ENCODE measurements around the gene PLCB1. TPM values are rescaled to one million over a fixed set of nuclear protein-coding genes. Genes with fewer than 3 reads are reported as not detected.
A peak's percentile ranks its signal among the peaks of the same experiment; 100 is the strongest.

PLCB1 gene
- total RNA-seq, 1 experiment from 2014 or later = 3.5 TPM

DNA sequence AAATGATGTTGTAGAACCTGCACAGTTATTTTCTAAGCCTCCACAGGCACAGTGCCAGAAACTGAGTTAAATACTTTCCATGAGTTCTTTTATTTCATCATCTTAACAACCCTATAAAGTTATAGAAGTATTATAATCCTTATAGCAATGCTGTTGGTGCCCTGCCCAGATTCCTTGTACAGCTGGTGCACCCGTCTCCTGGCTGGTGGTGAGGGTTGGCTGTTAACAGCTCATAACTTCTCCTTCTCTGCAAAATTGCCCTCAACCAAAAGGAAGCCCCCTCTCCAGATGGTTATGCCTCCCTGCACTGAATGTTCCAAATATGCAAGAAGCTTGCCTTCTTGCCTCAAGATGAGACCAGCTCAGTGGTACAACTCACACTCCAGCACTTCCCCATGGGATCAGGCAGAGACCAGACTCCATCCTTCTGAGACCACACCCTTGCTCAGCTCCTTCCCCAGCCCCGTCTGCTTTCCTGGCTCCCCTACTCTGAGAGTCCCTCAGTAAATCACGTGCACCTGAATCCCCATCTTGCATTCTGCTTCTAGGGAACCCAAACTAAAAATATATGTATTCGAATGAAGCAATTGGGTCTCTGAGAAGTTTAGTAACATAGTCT is 632.4 kb downstream of the PLCB1 start:
- DNase-seq (ENCODE audit: low spot score) = no peak

DNA sequence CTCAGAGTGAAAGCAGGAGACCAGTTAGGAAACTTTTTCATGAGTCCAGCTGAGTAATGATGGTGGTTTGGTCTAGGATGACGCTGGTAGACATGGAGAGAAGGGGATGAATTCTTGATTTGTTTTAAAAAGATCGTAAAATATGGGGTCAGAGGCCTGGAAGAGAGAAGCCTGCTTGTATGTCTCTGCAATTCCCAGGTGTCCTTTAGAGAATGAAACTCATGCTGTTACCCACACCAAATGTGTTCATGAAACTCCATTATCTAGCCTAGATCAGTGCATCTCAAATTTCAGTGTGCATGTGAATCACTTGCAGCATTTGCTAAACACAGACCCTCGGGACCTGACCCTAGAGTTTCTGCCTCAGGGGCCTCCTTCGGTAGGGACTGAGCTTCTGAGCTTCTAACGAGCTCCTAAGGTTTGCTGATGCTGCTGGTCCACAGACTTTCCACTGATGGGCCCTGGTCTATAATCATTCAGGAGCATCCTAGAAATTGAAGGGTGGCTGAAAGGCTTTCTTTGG is 634.9 kb downstream of the PLCB1 start:
- DNase-seq (ENCODE audit: low spot score) = no peak

DNA sequence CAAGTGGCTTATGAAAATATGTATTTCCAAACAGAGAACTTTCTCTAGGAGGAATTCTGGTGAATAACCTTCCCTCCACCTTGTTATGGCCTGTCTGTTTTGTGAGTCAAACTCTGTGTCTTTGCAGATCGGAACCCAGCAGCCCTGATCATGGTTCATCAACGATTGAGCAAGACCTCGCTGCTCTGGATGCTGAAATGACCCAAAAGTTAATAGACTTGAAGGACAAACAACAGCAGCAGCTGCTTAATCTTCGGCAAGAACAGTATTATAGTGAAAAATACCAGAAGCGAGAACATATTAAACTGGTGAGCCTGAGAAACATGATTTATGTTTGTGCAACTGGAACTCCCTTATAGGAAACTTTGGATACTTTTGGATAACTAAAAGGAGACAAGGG is 642.3 kb downstream of the PLCB1 start:
- no peak for DNase-seq (ENCODE audit: low spot score)

DNA sequence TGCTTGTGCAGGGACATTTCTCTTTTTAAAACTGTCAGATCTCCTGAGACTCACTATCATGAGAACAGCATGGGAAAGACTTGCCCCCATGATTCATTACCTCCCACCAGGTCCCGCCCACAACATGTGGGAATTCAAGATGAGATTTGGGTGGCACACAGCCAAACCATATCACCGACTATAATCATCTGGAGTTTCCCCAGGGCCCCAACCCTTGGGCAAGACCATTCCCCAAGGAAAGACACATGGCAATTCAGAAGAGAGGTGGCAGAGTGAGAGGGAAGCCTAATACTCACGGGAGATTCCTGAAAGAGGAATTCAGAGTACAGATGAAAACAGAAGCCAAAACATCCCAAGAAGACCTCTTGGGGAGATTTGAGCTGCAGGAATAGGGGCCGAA is 645.8 kb downstream of the PLCB1 start:
- DNase-seq (ENCODE audit: low spot score) = no peak

DNA sequence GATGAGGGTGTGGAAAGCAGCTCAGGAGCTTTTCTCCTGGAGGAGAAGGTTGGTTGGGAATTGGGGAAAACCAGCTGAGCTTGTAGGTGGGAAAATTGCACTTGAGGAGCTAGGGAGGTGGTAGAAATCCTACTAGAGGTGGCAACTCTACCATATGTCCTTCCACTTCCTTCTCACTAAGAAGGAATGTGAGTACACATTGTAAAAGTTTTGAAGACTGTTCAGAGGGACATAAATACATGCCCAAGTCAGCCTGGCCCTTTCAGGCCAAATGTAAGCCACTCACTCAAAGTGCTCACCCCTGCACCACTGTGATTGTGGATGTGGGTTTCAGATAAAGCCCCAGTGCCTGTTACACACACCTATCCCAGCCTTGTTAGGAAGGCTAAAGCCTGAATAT is 646.3 kb downstream of the PLCB1 start:
- DNase-seq (ENCODE audit: low spot score) = no peak

DNA sequence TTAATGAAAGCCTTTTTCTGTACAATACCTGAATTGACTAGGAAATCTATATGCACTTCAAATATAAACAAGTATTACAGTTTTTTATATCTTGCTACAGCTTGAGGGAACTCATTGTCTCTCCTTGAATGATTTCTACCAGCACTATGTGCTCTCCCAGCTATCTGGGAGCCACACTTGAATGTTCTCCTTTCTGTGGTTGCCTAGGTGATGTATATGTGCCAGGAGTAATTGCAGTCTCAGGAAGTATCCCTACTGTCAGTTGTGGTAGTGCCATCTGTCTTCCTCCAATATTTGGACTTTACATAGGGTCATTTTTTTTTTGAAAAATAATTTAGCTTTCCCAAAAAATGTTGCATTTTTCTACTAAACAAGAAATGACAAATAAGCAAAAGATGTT is 648.8 kb downstream of the PLCB1 start:
- no peak for DNase-seq (ENCODE audit: low spot score)

DNA sequence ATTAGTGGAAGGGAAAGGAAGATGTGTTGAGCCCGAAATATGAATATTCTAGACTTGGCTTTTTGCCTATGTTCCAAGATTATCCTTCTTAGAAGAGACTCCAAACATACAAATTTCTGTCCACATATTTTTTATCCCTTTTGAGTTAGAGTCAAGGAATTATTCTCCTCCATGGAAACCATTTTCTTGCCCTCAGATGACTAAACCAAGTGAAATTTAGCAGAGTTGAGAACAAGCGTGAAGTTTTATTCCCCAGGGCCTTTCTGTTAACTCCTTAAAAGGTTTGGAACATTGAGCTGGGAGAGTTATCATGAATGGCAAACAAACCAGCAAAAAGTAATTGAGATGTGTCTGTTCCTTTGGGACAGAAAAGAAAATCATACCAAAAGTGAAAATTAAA is 650.7 kb downstream of the PLCB1 start:
- DNase-seq (ENCODE audit: low spot score) = no peak

DNA sequence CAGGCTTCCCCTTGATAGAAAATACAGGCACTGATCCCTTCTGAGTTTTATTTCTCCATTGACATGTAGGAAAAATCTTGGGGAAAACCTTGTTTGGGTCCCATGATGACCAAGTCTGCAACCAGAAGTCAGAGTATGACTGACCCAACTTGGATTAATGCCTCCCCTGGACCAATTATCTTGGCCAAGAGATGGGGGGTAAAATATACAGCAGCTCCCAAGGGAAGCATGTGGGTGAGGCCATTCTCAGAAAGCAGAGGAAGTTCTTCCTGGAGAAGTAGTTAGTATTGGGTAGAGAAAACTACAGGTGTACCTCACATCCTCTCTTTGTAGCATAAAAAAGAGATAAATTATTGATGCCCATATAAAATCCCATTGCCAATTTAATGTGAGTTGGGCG is 651.7 kb downstream of the PLCB1 start:
- no peak for DNase-seq (ENCODE audit: low spot score)

DNA sequence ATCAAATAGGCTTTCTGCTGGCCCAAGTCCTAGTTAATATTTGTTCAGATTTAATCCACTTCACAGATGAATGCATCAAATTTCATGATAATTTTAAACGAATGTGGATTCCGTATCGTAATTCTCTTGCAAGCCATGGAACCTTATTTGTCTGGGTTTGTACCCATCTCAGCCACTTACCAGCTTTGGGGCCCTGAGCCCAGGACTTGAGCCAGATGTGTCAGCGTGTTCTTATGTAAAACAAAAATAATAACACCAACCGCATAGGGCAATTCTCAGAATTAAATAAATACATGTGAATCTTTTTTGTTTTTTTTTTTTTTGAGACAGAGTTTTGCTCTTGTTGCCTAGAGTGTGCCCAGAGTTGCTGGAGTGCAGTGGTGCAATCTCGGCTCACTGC is 654.3 kb downstream of the PLCB1 start:
- DNase-seq (ENCODE audit: low spot score) = no peak

DNA sequence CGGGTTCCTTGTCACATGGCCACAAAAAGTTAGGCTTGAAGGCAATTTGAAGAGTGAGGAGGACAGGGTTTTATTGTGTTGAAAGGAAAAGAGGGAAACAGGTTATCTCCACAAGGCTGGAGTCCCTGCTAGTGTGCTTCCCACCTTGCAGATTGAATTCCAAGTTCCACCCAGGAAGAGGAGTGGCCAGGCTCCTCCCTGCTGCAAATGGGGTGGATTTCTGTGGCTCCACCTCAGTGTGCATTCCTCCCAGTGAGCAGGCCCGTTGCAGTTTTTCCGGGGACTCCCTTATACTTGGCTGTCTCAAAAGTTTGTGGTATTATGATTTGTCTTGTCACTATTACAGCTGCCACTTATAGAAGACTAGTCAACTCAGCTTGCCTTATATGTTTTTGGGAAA is 655.0 kb downstream of the PLCB1 start:
- peak; percentile 54 for DNase-seq (ENCODE audit: low spot score)

DNA sequence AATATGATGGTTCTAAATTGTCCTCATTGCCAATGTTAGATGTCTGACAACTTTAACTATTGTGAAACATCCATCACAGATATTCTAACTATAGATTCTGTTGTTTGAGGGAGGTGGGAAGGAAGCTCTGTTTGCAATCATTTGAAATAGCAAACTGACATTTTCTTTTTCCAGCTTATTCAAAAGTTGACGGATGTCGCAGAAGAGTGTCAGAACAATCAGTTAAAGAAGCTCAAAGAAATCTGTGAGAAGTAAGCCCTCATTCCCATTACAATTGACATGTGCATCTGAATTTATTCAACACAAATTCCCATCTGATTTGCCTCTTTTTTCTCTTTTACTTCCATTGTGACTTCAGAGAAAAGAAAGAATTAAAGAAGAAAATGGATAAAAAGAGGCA is 656.2 kb downstream of the PLCB1 start:
- DNase-seq (ENCODE audit: low spot score) = no peak

DNA sequence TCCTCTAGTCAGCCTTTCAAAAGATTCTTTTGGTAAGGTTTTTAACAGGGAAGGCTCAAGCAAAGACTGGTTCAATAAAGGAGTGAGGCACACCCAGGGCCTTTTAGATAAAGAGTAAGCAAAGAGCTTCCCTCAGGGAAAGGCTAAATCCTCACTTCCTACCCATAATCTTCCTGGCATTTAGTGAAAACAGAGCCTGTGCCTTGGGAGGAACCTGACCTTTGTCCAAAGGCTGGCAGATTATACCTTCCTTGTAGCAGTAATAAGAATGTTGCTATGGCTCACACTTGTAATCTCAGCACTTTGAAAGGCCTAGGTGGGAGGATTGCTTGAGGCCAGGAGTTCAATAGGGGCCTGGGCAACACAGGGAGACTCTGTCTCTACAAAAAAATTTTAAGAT is 656.8 kb downstream of the PLCB1 start:
- no peak for DNase-seq (ENCODE audit: low spot score)

DNA sequence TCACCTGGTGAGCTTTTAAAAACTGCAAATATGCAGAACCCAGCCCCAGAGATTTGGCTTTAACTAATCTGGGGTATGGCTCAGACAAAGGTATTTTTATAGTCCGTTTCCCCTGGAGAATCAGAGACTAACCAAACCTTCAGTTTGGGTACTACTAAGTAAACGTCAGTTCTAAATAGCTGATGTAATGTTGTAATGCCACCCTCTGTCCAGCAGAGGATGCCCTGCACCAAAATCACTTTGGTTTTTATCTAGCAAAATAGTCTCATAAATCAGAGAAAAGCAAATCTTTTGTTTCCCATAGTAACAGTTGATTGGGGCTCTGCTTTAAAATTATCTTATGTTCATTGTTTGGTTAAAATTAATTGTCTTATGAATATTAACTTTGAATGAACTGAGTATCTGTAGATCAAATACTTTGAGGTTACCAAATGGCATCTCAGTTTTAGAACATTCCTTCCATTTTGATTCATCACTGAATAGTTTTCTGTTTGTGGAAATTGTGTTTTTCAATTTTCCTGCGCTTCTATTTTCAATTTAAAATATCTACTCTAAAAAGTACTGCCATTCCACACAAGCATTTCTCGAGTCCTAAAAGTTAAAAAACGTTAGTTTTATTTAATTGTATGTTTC is 658.5 kb downstream of the PLCB1 start:
- DNase-seq (ENCODE audit: low spot score) = peak; percentile 58

DNA sequence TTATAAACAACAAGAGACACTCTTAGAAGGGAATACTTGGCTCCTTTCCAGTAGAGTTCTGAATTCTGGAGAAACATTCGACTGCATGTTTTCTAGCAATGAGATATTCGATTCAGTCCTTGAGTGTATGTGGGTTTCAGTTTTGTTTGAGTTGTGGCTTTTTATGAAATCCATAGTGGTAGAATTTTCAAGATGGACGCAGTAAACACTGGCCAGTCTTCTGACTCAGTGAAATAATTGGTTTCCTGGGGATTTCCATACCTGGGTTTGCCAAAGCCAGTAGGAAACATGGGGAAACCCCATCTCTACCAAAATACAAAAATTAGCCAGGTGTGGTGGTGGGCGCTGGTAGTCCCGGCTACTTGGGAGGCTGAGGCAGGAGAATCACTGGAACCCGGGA is 663.3 kb downstream of the PLCB1 start:
- DNase-seq (ENCODE audit: low spot score) = no peak

DNA sequence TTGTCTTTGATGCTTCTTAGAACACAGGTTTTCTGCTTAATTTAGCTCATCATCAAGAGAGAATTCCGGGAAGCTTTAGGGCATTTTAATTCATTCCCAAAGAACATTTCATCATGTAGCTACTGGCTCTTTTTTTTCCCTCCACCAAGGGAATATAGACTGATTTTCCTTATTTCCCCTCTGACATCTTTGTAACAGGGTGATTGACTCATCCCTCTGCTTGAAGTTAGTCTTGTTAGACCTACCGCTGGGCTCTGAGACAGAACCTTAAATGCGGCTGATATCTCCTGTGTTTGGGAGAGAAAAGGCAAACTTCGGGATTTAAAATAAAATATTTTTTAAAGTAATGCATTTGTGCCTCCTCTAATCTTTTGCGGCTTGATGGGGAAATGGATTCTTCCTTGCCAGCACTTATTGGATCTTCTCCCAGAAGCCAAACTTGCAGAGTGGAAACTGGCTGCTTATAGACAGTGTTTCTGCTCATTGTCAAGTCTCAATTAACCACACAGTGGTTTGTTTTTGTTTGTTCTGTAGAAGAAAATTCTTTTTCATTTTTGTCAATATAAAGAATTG is 664.1 kb downstream of the PLCB1 start:
- no peak for DNase-seq (ENCODE audit: low spot score)

DNA sequence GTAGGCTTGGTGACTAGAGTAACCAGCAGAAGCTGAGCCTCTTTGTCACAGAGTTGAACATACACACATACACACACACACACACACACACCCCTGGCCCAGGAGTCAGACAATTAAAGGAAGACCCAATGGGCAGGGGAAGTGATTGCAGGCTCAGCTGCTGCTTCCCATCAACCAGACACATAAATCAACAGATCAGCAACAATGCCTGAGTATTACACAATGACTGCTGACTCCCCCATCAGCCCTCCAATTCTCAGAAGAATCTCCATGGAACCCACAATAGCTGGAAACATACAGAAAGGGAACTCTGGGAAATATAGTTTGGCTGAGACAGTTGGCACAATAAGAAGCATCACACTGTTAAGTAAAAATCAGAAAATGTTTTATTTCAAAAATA is 666.4 kb downstream of the PLCB1 start:
- no peak for DNase-seq (ENCODE audit: low spot score)

DNA sequence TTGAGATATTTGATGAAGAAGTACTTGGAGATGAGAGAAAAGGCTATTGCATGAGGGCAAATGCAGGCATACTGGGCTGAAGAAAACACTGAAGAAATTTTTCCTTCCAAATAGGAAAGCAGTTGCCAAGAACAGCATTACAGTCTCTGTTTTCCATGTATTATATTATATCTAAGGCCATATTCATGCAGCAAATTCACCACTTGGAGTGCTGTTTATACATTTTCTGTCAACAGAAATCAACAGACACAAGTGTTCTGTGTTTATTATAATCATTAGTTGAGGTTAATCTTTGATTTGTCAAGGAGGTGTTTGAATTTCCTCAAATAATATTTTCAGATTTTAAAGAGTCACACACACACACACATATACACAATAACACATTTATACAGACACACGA is 668.0 kb downstream of the PLCB1 start:
- DNase-seq (ENCODE audit: low spot score) = no peak

DNA sequence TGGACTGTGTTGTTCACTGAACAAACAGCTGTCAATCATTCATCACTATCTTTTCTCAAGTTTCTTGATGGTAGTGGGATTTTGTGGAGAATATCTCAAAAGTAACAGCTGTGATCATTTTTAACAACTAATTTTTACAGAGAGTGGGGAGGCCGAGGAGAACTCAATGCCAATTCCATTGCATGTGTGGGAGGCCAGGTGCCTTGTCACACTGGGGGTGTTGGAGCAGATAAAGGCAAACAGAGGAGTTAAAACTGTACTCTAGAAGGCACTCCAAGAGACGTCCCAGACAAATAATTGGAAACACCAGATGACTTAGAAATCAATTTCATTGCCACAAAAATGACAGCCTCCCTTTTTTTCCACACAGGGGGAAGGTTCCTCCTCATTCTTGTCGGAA is 669.6 kb downstream of the PLCB1 start:
- no peak for DNase-seq (ENCODE audit: low spot score)

DNA sequence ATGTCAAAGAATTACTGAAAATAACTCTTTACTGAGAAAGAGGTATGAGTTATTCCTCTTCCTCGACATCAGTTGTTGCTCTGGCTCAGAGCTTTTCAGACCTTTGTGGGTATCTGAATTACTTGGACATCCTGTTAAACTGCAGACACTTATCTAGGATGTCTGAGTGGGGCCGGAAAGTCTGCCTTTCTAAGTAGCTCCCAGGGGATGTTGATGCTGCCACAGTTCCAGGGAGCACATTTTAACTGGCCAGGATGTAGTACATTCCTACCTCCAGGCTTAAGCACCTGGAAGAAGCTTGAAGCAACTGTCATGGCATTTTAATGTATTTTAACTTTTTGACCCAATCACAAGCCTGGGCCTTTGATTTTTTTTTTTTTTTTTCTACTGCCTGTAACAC is 671.0 kb downstream of the PLCB1 start:
- no peak for DNase-seq (ENCODE audit: low spot score)

DNA sequence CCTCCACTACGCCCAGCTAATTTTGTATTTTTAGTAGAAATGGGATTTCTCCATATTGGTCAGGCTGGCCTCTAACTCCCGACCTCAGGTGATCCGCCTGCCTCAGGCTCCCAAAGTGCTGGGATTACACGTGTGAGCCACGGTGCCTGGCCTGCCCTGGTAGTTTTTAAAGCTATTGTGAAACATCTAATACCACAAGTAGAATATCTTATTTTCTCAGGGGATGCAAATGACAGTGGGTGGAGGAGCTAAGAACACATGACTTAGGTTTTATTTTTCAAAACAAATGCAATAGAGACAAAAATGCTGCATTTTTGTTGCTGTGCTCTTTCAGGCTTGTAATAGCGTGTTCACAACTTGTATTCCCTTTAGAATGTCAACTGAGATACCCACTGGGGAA is 671.9 kb downstream of the PLCB1 start:
- no peak for DNase-seq (ENCODE audit: low spot score)

DNA sequence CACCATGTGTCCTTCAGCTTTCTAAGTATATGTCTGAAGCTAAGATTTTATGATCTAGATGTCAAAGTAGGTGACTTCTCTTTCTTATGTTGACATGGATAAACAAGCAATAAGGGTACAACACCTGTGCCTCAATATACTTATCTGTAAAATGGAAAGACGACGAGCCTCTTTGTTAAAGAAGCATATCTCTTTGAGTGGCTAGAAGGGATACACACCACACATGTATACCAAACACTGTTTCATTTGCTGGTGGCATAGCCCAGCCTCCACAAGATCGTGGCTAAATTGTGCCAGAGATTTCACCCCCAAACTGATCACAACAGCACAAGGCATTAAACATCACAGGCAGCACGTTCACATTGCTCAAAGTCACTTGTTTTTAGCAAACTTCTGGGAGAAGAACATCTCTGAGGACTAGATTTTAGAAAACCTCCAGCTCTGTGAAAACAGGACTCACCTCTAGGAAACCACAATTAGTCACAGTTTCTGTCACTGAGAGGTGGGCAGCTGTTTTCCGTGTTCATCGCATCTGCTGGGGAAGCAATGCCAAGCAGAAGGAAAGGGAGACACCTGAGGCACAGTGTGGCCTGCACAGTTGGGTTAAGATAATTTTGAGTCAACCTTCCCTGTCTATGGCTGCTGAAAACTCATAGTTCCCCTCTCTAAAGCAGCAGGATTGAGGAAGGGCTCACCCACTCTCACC is 673.8 kb downstream of the PLCB1 start:
- DNase-seq (ENCODE audit: low spot score) = no peak

DNA sequence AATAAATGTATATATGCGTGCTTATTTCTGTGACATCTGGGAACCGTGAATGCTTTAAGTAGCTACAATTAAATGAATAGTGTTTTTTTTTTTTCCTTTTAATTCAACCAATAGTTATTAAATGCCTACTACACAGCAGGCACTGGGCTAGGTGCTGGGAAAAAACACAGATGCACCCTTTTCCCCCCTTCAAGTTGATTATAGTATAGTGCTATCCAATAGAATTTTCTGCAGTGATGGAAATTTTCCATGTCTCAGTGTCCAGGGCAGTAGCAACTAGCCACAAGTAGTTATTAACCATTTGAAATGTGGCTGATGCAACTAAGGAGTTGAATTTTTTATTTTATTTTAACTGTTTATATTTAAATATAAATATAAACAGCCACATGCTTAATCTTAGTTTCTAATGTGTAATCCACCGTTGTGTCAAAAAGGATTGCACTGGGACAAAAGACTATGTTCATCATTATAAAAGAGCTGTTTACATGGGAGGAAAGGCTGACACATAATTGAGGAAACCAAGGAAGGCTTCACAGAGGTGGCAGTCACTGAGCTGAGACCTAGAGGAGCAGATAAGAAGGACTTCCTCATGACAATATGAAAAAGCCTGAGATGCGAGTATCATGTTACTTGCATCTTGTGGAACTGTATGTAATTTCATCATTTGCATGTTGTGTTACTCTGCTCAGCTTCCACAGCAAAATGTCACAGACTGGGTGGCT is 675.6 kb downstream of the PLCB1 start:
- DNase-seq (ENCODE audit: low spot score) = no peak

Data from HT-29 (cell line).